ENCODE results near the gene MCC.

MCC gene

GRCh38 chr5:113487781-113488644, at the start of gene MCC:
MCC (minus strand) TSS chr5:113488453.
- DNase-seq (ENCODE audit: low read depth in 2 of 2, low spot score in 1 of 2): no peak

- DNase-seq (ENCODE audit: low read depth in 2 of 2, low spot score in 1 of 2): no peak
Observed at GRCh38 chr5:113531481-113532159, 43.4 kb upstream of the MCC start.

- DNase-seq (ENCODE audit: low read depth in 2 of 2, low spot score in 1 of 2): no peak
Observed at GRCh38 chr5:113527746-113528145, 39.5 kb upstream of the MCC start.

- no peak for DNase-seq (ENCODE audit: low read depth in 2 of 2, low spot score in 1 of 2)
Observed at GRCh38 chr5:113526421-113526820, 38.2 kb upstream of the MCC start.

GRCh38 chr5:113524927-113525326, 36.7 kb upstream of the MCC start:
- DNase-seq (ENCODE audit: low read depth in 2 of 2, low spot score in 1 of 2): no peak

GRCh38 chr5:113523168-113523567, 34.9 kb upstream of the MCC start:
- no peak for DNase-seq (ENCODE audit: low read depth in 2 of 2, low spot score in 1 of 2)

GRCh38 chr5:113520899-113521298, 32.6 kb upstream of the MCC start:
- DNase-seq (ENCODE audit: low read depth in 2 of 2, low spot score in 1 of 2): no peak

- DNase-seq (ENCODE audit: low read depth in 2 of 2, low spot score in 1 of 2): no peak
Observed at GRCh38 chr5:113520429-113520828, 32.2 kb upstream of the MCC start.

GRCh38 chr5:113519412-113519811, 31.2 kb upstream of the MCC start:
- no peak for DNase-seq (ENCODE audit: low read depth in 2 of 2, low spot score in 1 of 2)

- no peak for DNase-seq (ENCODE audit: low read depth in 2 of 2, low spot score in 1 of 2)
Observed at GRCh38 chr5:113518884-113519283, 30.6 kb upstream of the MCC start.

- no peak for DNase-seq (ENCODE audit: low read depth in 2 of 2, low spot score in 1 of 2)
Observed at GRCh38 chr5:113514289-113514635, 26.0 kb upstream of the MCC start.

- peak; percentile 64 to 72 for DNase-seq (ENCODE audit: low read depth in 2 of 2, low spot score in 1 of 2)
Observed at GRCh38 chr5:113513384-113514288, 25.4 kb upstream of the MCC start, which contains the start of gene YTHDC2. YTHDC2 (plus strand) TSS chr5:113513694; CDS start chr5:113513896, 202 bp downstream.

- no peak for DNase-seq (ENCODE audit: low read depth in 2 of 2, low spot score in 1 of 2)
Observed at GRCh38 chr5:113512341-113512740, 24.1 kb upstream of the MCC start.

- no peak for DNase-seq (ENCODE audit: low read depth in 2 of 2, low spot score in 1 of 2)
Observed at GRCh38 chr5:113510836-113511451, 22.7 kb upstream of the MCC start.

GRCh38 chr5:113508756-113509155, 20.5 kb upstream of the MCC start:
- DNase-seq (ENCODE audit: low read depth in 2 of 2, low spot score in 1 of 2): no peak

- DNase-seq (ENCODE audit: low read depth in 2 of 2, low spot score in 1 of 2): no peak
Observed at GRCh38 chr5:113507601-113508000, 19.3 kb upstream of the MCC start.

- no peak for DNase-seq (ENCODE audit: low read depth in 2 of 2, low spot score in 1 of 2)
Observed at GRCh38 chr5:113505181-113505580, 16.9 kb upstream of the MCC start.

- DNase-seq (ENCODE audit: low read depth in 2 of 2, low spot score in 1 of 2): no peak
Observed at GRCh38 chr5:113503146-113503545, 14.9 kb upstream of the MCC start.

GRCh38 chr5:113502073-113502472, 13.8 kb upstream of the MCC start:
- DNase-seq (ENCODE audit: low read depth in 2 of 2, low spot score in 1 of 2): no peak

GRCh38 chr5:113495422-113495841, 7.2 kb upstream of the MCC start:
- DNase-seq (ENCODE audit: low read depth in 2 of 2, low spot score in 1 of 2): no peak

- no peak for DNase-seq (ENCODE audit: low read depth in 2 of 2, low spot score in 1 of 2)
Observed at GRCh38 chr5:113493446-113493845, 5.2 kb upstream of the MCC start.

All from stimulated activated CD8-positive, alpha-beta memory T cell treated with anti-CD3 and anti-CD28 coated beads, Interleukin-4, amount 100 ng/mL, for 4 hours (primary cell).